Retinal pigment epithelial cell (primary cell): ENCODE measurements around the gene CHN1.

Experiments used
- DNase-seq: peaks from one replicate; pipeline ENCODE4 v3.0.0-alpha.2; 2010; ENCODE audit warnings: low read depth
- H3K4me3 ChIP-seq: 2 replicates; pipeline ENCODE4 v1.5.1; 2011; ENCODE audit warnings: mild to moderate bottlenecking, low read length, control low read depth, moderate library complexity
- CTCF ChIP-seq: conservative IDR thresholded peaks from 2 replicates; pipeline ENCODE4 v1.5.1; 2011; ENCODE audit warnings: low read depth, low read length, control low read depth, inconsistent platforms

Gene CHN1

GRCh38 chr2:174821628-174822027 lies 183.6 kb downstream of the CHN1 start:
- TF ChIP-seq CTCF = no peak
- DNase-seq = no peak
- no peak overlapping the region for H3K4me3 ChIP-seq

GRCh38 chr2:174820361-174820760 lies 184.8 kb downstream of the CHN1 start:
- DNase-seq = no peak
- no peak for TF ChIP-seq CTCF
- no peak overlapping the region for H3K4me3 ChIP-seq

- no peak for TF ChIP-seq CTCF
- DNase-seq = no peak
Observed at GRCh38 chr2:174815526-174815925, 189.7 kb downstream of the CHN1 start.

GRCh38 chr2:174812037-174812436 lies 193.1 kb downstream of the CHN1 start:
- H3K4me3 ChIP-seq = no peak overlapping the region
- TF ChIP-seq CTCF = no peak
- no peak for DNase-seq

More at GRCh38 chr2:174815526-174815925, 189.7 kb downstream of the CHN1 start:
- no peak overlapping the region for H3K4me3 ChIP-seq

- DNase-seq = no peak
- no peak for TF ChIP-seq CTCF
- H3K4me3 ChIP-seq = no peak overlapping the region
Observed at GRCh38 chr2:174807931-174808330, 197.2 kb downstream of the CHN1 start.

- H3K4me3 ChIP-seq = no peak overlapping the region
- DNase-seq = no peak
- no peak for TF ChIP-seq CTCF
Observed at GRCh38 chr2:174805803-174806202, 199.4 kb downstream of the CHN1 start.

- no peak for TF ChIP-seq CTCF
- no peak for DNase-seq
- H3K4me3 ChIP-seq = no peak overlapping the region
Observed at GRCh38 chr2:174802459-174802858, 202.7 kb downstream of the CHN1 start.
